GM12892 (cell line): ENCODE measurements around the gene AKAP13.
A peak's percentile ranks its signal among the peaks of the same experiment; 100 is the strongest.

Experiments
- DNase-seq: peaks from one replicate; pipeline ENCODE4 v3.0.0; 2011; ENCODE audit not compliant: insufficient read length
- FAIRE-seq: peaks from 2 replicates; lab custom pipeline; 2011; peaks lifted over from hg19 to GRCh38; lab: Jason Lieb, UNC
- POLR2A ChIP-seq: IDR thresholded peaks from 2 replicates; pipeline ENCODE4 v1.6.1; 2011; ENCODE audit warnings: low read depth, low read length, control low read depth
- POLR2AphosphoS5 ChIP-seq: IDR thresholded peaks from 2 replicates; pipeline ENCODE4 v1.6.1; 2011; ENCODE audit warnings: low read depth, low read length, control low read depth
- TAF1 ChIP-seq: IDR thresholded peaks from 2 replicates; pipeline ENCODE4 v1.6.1; 2011; ENCODE audit warnings: low read depth, mild to moderate bottlenecking, control low read depth, low read length, borderline replicate concordance

AKAP13 gene

DNA sequence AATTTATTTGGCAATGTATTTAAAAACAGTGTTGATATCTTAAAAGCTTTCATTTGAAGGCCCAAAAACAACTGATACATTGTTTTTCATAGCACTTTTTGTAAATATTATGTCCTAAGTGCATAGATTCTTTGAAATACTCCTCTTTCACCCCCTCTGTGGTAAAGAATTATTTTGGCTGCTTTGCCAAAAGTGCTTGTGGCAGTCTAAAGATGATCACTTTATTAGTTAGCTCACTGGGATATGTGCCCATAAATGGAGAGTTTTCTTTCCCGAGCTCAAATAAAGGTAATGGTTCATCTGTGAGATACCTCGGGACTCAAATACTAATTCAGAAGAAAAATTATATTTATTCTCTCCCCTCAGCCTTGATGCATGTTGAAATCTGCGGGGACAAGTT, 16.7 kb downstream of the AKAP13 start:
- no peak for DNase-seq
- TF ChIP-seq POLR2A (no peak), POLR2AphosphoS5 (no peak), TAF1 (no peak)
- FAIRE-seq = no peak

DNA sequence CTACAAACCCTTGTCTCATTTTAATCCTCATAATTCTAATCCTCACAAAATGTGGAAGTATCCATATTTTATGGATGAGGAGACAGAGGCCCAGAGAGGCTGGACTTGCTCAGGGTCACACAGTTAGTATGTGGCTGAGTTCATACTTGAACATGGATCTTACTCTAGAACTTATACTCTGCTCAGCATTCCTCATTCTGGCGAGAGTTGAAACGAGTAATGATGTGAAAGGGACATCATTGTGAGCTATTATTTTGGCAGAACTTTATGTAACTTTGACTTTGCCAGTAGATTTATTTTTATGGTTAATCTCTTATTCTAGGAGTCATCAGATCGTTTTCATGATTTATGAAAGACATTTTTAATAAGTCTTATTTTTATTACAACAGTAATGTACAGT, 17.5 kb downstream of the AKAP13 start:
- DNase-seq (no peak), FAIRE-seq (peak; percentile 60)
- TF ChIP-seq POLR2A = no peak
- TF ChIP-seq POLR2AphosphoS5 = no peak
- no peak for TF ChIP-seq TAF1

DNA sequence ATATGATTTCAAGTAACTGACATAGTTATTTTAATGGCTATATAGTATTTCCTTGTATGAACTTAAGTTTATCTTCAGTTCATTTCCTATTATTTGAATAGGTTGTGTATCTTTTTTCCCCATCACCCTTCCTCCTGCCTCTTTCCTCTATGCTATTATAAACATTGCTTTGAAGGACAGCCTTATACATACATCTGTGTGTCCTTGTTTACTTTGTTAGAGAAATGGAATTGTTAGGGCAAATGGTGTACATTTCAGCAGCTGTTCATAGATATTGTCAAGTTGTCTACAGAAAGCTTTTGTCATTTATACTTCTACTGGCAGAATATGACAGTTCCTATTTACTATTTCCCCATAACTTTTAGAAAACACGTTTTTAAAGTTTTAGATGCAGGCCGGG, 18.4 kb downstream of the AKAP13 start:
- DNase-seq = no peak
- FAIRE-seq = no peak

DNA sequence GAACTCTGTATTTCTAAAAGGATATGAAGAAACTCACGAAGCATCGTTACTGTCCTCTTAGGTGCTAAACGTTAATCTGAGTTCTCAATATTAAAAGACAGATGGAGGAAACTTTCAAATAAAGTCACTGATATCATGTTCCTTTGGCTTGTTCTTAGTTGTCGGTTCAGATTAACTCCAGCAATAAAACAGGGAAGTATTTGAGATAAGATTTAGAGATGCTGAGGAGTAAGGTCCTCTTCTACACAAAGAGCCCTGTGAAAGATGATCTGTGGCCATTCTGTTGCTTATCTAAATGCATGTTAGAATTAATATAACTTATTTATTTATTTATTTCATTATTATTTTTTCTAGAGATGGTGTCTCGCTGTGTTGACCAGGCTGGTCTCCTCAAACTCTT, 19.2 kb downstream of the AKAP13 start:
- FAIRE-seq (peak; percentile 24), DNase-seq (no peak)
- TF ChIP-seq TAF1 (no peak), POLR2AphosphoS5 (no peak), POLR2A (no peak)

More for the DNA sequence above, 18.4 kb downstream of the AKAP13 start:
- TF ChIP-seq TAF1 (no peak), POLR2AphosphoS5 (no peak), POLR2A (no peak)

GRCh38 chr15:85400606-85401005, 20.2 kb downstream of the AKAP13 start:
- TF ChIP-seq TAF1 (no peak), POLR2AphosphoS5 (no peak), POLR2A (no peak)
- peak; percentile 67 for FAIRE-seq
- DNase-seq = no peak

DNA sequence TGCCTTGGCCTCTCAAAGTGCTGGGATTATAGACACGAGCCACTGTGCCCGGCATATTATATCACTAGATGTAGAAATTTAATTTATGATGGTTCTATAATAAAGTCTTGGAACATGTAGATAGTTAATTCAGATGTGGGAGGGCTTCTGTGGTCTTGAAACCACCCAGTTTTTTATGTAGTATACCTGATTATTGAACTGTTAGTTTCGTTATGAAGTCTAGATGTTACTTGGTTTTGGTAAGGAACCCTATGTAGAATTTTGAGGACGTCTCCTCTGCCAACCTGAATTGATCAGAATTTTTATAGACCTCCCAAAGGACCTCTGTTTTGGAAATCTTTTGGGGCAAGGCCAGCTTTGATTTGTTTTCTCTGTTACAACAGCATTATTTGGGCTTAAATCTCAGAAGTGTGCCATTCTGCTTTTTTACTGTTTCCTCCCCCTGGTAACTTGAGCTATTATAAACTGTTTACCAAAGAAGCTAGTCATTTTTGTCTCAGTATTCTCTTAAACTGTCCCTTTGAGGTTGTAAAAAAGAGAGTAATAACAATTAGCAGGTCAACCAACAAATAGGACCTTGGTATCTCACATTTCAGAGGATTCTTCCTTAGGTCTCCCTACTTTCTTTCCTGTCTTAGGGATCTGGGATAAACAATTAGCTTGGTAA, 20.8 kb downstream of the AKAP13 start:
- peak; percentile 17 for FAIRE-seq

DNA sequence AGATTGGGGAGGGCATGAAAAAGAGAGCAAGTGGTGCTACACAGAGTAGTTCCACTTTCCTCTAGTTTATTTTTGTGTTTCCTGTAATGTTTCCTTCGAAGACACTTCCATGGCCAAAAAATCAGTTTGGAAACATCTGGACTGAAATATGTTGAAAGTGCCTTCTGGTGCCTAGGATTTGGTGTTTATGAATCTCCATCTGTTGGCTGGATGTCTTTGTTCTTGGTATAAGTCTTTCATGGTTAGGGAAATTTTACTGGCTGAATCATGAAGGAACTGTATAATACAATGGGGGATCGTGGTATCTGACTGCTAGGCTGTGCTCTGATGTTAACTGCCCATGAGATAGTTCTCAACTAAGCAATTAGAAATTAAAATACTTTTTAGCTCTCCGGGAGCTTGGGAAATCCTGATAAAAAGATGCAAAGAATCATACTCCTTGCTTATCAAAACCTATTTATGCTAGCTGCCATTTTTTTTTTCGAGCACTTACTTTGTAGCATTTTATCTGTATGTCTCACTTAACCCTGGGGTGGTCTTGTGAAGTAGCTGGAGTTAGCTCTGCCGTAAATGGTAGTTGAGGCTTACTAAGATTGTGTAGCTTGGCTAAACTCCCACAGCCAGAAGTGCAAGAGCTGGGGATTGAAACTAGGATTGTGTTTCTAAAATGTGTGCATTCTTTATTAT, 21.9 kb downstream of the AKAP13 start:
- DNase-seq = no peak
- TF ChIP-seq TAF1 = no peak
- no peak for TF ChIP-seq POLR2AphosphoS5
- no peak for TF ChIP-seq POLR2A
- peak; percentile 88 for FAIRE-seq

More for the DNA sequence above, 20.8 kb downstream of the AKAP13 start:
- TF ChIP-seq TAF1 (no peak), POLR2A (no peak), POLR2AphosphoS5 (no peak)
- no peak for DNase-seq

GRCh38 chr15:85403745-85404144, 23.3 kb downstream of the AKAP13 start:
- no peak for DNase-seq
- TF ChIP-seq POLR2AphosphoS5 = no peak
- TF ChIP-seq POLR2A = no peak
- TF ChIP-seq TAF1 = no peak
- FAIRE-seq = no peak

DNA sequence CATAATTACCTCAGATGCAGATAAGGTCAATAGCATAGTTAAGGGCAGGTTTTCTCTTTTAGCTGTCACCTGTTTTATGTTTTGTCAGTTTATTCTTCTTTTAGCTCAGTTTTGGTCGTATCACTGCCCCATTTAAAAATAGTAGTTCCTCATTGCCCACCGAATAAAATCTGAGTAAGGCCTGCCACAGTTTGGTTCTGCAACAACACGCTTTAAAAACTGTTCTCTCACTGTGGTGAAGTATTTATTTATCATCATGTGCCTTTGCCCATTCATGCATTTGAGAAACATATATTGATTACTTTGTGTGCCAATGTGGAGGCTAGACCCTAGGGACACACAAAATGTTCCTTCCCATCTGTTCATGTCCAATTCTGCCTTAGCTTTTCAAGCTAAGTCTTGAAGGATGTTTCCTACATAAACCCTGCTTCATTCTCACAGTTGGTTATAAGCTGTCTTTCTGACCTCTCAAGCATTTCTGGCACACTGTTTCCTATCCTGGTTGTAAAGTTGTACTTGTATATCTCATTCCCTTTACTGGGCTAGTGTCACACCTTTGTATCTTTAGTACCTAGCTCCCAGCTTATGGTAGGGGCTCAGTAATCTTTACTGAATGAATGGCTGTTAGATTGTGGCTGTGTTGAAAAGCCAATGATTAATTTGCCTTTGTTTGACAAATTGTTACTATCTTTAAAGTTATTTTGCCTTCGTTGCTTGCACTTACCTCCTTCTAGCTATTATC, 23.9 kb downstream of the AKAP13 start:
- TF ChIP-seq POLR2A (no peak), TAF1 (no peak), POLR2AphosphoS5 (no peak)
- FAIRE-seq (peak; percentile 73), DNase-seq (no peak)

GRCh38 chr15:85404918-85405866, 24.8 kb downstream of the AKAP13 start:
- TF ChIP-seq POLR2A (no peak), POLR2AphosphoS5 (no peak), TAF1 (no peak)
- peak; percentile 38 for FAIRE-seq
- no peak for DNase-seq
